GM18498 (cell line): ENCODE data around the gene PDE9A.

Experiments
- ATAC-seq: cut with Tn5 transposase; IDR thresholded peaks from one replicate; pipeline ENCODE4 v1.9.1; 2021; ENCODE audit warnings: mild to moderate bottlenecking, moderate library complexity; ENCODE audit not compliant: unreplicated experiment

Gene PDE9A

GRCh38 chr21:42655796-42656770, 2.7 kb downstream of the PDE9A start:
- ATAC-seq, result no peak

GRCh38 chr21:42656872-42657271, 3.5 kb downstream of the PDE9A start:
- no peak for ATAC-seq

- ATAC-seq, result no peak
Observed at GRCh38 chr21:42657676-42658319, 4.4 kb downstream of the PDE9A start.

GRCh38 chr21:42658320-42659105, 5.1 kb downstream of the PDE9A start:
- no peak for ATAC-seq

GRCh38 chr21:42659416-42660117, 6.1 kb downstream of the PDE9A start:
- no peak for ATAC-seq

- ATAC-seq, result no peak
Observed at GRCh38 chr21:42660118-42660470, 6.7 kb downstream of the PDE9A start.

- ATAC-seq, result no peak
Observed at GRCh38 chr21:42661688-42662429, 8.4 kb downstream of the PDE9A start.

- no peak for ATAC-seq
Observed at GRCh38 chr21:42662430-42663199, 9.2 kb downstream of the PDE9A start.

GRCh38 chr21:42663200-42663750, 9.9 kb downstream of the PDE9A start:
- no peak for ATAC-seq

GRCh38 chr21:42663860-42664535, 10.6 kb downstream of the PDE9A start:
- no peak for ATAC-seq

- ATAC-seq, result no peak
Observed at GRCh38 chr21:42664614-42665013, 11.2 kb downstream of the PDE9A start.

GRCh38 chr21:42665026-42665425, 11.6 kb downstream of the PDE9A start:
- no peak for ATAC-seq

GRCh38 chr21:42665484-42665883, 12.1 kb downstream of the PDE9A start:
- ATAC-seq, result no peak

GRCh38 chr21:42666023-42666747, 12.8 kb downstream of the PDE9A start:
- ATAC-seq, result no peak

GRCh38 chr21:42666925-42667324, 13.5 kb downstream of the PDE9A start:
- ATAC-seq, result no peak

GRCh38 chr21:42668298-42668992, 15.0 kb downstream of the PDE9A start:
- no peak for ATAC-seq

GRCh38 chr21:42669041-42669440, 15.6 kb downstream of the PDE9A start:
- no peak for ATAC-seq
